Measurements from ENCODE around the gene TREML1. TPM values are rescaled to one million over a fixed set of nuclear protein-coding genes. Genes with fewer than 3 reads are reported as not detected.

The TREML1 gene
- total RNA-seq, 1 donor from 2014 or later, result not detected

Other genes starting within 250 kb of the TREML1 start
- gene UNC5CL, start 115.1 kb downstream of the TREML1 start, total RNA-seq, result 0.40 TPM
- not detected for gene TSPO2, start 111.9 kb downstream of the TREML1 start, total RNA-seq
- 211 TPM for gene APOBEC2, start 101.1 kb downstream of the TREML1 start, total RNA-seq
- 19.7 TPM for gene OARD1, start 82.0 kb downstream of the TREML1 start, total RNA-seq
- gene NFYA, start 81.4 kb downstream of the TREML1 start, total RNA-seq, result 9.5 TPM
- 0.35 TPM for gene TREM2, start 8.8 kb upstream of the TREML1 start, total RNA-seq
- not detected for gene TREML2, start 46.8 kb upstream of the TREML1 start, total RNA-seq
- not detected for gene TREML4, start 74.0 kb upstream of the TREML1 start, total RNA-seq
- gene TREM1, start 132.3 kb upstream of the TREML1 start, total RNA-seq, result 0.67 TPM
- not detected for gene NCR2, start 181.3 kb upstream of the TREML1 start, total RNA-seq

All from Right ventricle myocardium superior (tissue), 1 donor.